Cardiac muscle cell (in vitro differentiated cells and primary cell): Measurements from ENCODE around the gene ABL2. TPM values are rescaled to one million over a fixed set of nuclear protein-coding genes. Genes with fewer than 3 reads are reported as not detected.

Experiments
- DNase-seq, 2 donors: peaks; one replicate each; pipeline versions ENCODE4 v3.0.0 to v3.0.0-alpha.2; 2010 to 2017; ENCODE audit warnings: low read depth in 1 of 2, low spot score in 1 of 2
- H3K27ac ChIP-seq: fragments of 200-600 bp; sonication (generic); 2 replicates; pipeline ENCODE4 v1.5.1; 2016
- H3K27me3 ChIP-seq: fragments of 200-600 bp; sonication (generic); 2 replicates; pipeline ENCODE4 v1.6.0; 2016; ENCODE audit warnings: control low read depth
- H3K36me3 ChIP-seq: fragments of 200-600 bp; sonication (generic); 2 replicates; pipeline ENCODE4 v1.5.1; 2016; ENCODE audit warnings: control low read depth
- H3K4me1 ChIP-seq: fragments of 200-600 bp; sonication (generic); 2 replicates; pipeline ENCODE4 v1.8.1; 2017; ENCODE audit warnings: low read depth, mild to moderate bottlenecking, mixed run types
- H3K4me3 ChIP-seq: fragments of 200-600 bp; sonication (generic); 2 replicates; pipeline ENCODE4 v1.5.1; 2016; ENCODE audit warnings: mild to moderate bottlenecking
- H3K9me3 ChIP-seq: fragments of 200-600 bp; sonication (generic); 2 replicates; pipeline ENCODE4 v1.5.1; 2017; ENCODE audit warnings: low read depth, mild to moderate bottlenecking, control low read depth
- polyA plus RNA-seq: library from polyadenylated mRNA; unstranded; fragments of >200 nt; fragmentation: Nextera tagmentation; extraction: Ambion mirVana; gene quantifications from 2 replicates; pipeline ENCODE4 v1.2.1, GENCODE V29; 2016
- total RNA-seq: library from RNA; depleted of rRNA; stranded (reverse); fragments of >200 nt; gene quantifications from 2 replicates; pipeline ENCODE4 v1.2.3, GENCODE V29; 2016
- TF ChIP-seq, protein P1 (sequence below): IDR thresholded peaks from 2 replicates; pipeline ENCODE4 v1.5.1; 2012; ENCODE audit warnings: low read depth, mild to moderate bottlenecking, low read length

The ABL2 gene
- total and polyA plus RNA-seq, 2 experiments from 2014 or later, result 6.9 to 13.5 TPM

DNA sequence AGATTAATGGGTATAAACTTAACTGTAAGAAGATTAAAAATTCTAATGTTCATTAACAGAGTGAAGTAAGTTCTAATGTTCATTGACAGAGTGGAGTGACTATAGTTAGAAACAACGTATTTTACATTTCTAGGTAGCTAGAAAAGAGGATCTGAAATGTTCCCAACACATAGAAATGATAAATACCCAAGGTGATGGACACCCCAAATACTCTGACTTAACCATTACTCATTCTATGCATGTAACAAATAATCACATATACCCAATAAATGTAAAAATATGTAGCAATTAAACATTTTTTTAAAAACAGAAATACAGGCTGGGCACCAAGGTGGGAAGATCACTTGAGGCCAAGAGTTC is 62.1 kb downstream of the ABL2 start:
- Histone ChIP-seq H3K27me3 (no peaks in the 10 kb centered on the region), H3K36me3 (no peaks in the 10 kb centered on the region), H3K4me1 (no peaks in the 10 kb centered on the region), H3K4me3 (no peak overlapping the region), H3K9me3 (no peaks in the 10 kb centered on the region), H3K27ac (no peak overlapping the region)
- no peak for DNase-seq
- TF ChIP-seq, protein P1, sequence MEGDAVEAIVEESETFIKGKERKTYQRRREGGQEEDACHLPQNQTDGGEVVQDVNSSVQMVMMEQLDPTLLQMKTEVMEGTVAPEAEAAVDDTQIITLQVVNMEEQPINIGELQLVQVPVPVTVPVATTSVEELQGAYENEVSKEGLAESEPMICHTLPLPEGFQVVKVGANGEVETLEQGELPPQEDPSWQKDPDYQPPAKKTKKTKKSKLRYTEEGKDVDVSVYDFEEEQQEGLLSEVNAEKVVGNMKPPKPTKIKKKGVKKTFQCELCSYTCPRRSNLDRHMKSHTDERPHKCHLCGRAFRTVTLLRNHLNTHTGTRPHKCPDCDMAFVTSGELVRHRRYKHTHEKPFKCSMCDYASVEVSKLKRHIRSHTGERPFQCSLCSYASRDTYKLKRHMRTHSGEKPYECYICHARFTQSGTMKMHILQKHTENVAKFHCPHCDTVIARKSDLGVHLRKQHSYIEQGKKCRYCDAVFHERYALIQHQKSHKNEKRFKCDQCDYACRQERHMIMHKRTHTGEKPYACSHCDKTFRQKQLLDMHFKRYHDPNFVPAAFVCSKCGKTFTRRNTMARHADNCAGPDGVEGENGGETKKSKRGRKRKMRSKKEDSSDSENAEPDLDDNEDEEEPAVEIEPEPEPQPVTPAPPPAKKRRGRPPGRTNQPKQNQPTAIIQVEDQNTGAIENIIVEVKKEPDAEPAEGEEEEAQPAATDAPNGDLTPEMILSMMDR, result no peak

DNA sequence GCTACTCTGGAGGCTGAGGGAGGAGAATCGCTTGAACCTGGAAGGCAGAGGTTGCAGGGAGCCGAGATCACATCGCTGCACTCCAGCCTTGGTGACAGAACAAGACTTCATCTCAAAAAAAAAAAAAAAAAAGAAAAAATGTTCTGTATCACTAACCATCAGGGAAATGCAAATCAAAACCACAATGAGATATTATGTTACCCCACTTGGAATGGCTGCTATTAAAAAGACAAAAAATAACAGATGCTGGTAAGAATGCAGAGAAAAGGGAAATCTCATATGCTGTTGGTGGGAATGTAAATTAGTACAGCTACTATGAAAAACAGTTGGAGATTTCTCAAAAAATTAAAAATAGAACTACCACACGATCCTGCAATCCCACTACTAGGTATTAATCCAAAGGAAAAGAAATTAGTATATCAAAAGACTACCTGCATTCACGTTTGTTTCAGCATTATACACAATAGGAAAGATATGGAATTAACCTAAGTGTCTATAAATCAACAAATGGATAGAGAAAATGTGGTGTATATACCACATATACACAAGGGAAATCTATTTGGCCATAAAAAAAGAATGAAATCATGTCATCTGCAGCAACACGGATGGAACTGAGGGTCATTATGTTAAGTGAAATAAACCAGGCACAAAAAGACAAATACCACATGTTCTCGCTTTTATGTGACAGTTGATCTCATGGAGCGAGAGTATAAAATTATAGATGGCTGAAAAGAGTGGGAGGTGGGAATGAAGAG is 62.6 kb downstream of the ABL2 start:
- peak in 1 of 2 donors; percentile 34 for DNase-seq
- no peaks in the 10 kb centered on the region for H3K36me3 ChIP-seq
- no peaks in the 10 kb centered on the region for H3K9me3 ChIP-seq
- no peak overlapping the region for H3K27ac ChIP-seq
- no peaks in the 10 kb centered on the region for H3K27me3 ChIP-seq
- H3K4me1 ChIP-seq, result no peaks in the 10 kb centered on the region
- TF ChIP-seq, protein P1, result no peak
- H3K4me3 ChIP-seq, result no peak overlapping the region

DNA sequence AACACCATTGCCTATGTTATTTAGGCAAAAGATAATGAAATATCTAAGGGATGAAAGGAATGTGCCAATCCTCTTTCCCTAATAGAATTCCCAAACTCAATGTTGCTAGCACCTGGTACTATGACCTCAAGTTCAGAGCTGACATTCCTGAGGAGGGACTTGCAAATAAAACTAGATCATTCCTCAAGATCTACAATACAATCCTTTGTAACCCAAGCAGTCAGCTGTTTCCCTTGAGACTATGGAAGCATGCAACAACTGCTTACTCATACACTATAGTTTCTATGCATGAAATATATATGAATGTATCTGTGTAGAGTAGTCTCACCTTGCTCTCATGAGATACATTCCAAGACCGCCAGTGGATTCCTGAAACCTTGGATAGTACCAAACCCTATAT is 65.0 kb downstream of the ABL2 start:
- no peaks in the 10 kb centered on the region for H3K27me3 ChIP-seq
- H3K9me3 ChIP-seq, result no peaks in the 10 kb centered on the region
- TF ChIP-seq, protein P1, result no peak
- no peak overlapping the region for H3K4me3 ChIP-seq
- H3K4me1 ChIP-seq, result no peaks in the 10 kb centered on the region
- no peak overlapping the region for H3K27ac ChIP-seq
- H3K36me3 ChIP-seq, result no peaks in the 10 kb centered on the region
- peak in 1 of 2 donors; percentile 70 for DNase-seq

DNA sequence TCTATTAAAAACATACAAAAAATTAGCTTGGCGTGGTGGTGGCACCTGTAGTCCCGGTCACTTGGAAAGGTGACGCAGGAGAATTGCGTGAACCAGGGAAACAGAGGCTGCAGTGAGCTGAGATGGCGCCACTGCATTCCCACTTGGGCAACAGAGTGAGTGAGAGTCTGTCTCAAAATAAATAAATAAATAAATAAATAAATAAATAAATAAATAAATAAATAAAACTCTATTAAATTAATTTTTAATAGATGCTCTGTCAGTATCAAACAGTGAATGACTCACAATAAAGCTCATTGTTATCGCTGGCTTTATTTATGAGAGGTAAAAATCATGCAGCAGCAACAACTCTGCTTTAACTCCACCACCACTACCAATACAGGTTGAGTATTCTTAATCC is 72.8 kb downstream of the ABL2 start:
- H3K4me1 ChIP-seq, result peaks cover 9% of the 10 kb centered on the region
- DNase-seq, result no peak
- TF ChIP-seq, protein P1, result no peak
- no peak overlapping the region for H3K27ac ChIP-seq
- H3K9me3 ChIP-seq, result no peaks in the 10 kb centered on the region
- H3K27me3 ChIP-seq, result no peaks in the 10 kb centered on the region
- H3K36me3 ChIP-seq, result no peaks in the 10 kb centered on the region
- no peak overlapping the region for H3K4me3 ChIP-seq

DNA sequence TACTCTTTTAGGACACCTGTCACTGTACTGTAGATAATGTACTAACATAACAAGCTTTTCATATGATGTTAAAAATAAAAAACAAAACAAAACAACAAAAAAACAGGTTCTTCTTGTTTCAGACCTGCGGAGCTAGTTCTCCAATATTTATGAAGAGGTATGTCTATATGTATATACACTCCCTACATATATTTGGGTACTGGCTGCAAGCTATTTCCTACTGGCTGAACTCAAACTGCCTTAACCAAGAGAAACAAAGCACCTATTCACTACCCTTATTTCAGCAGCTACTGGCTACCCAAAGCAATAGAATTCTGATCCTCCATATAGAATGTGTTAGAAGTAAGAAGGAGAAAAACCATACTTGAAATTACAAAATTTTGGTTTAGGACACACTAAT is 73.5 kb downstream of the ABL2 start:
- H3K36me3 ChIP-seq, result no peaks in the 10 kb centered on the region
- TF ChIP-seq, protein P1, result no peak
- no peak for DNase-seq
- no peaks in the 10 kb centered on the region for H3K9me3 ChIP-seq
- no peak overlapping the region for H3K27ac ChIP-seq
- H3K27me3 ChIP-seq, result no peaks in the 10 kb centered on the region
- no peak overlapping the region for H3K4me3 ChIP-seq
- H3K4me1 ChIP-seq, result peaks cover 9% of the 10 kb centered on the region
